GM18868 (cell line): ENCODE data around the gene ASXL1.
"Not testable (repeated sequence)": the region's sequence is repeated elsewhere in the genome, so short reads cannot be mapped to it uniquely, and the experiment has no call there.

Experiments
- ATAC-seq: cut with Tn5 transposase; IDR thresholded peaks from one replicate; pipeline ENCODE4 v1.9.1; 2021; ENCODE audit warnings: mild to moderate bottlenecking, moderate library complexity; ENCODE audit not compliant: unreplicated experiment

ASXL1 gene

DNA sequence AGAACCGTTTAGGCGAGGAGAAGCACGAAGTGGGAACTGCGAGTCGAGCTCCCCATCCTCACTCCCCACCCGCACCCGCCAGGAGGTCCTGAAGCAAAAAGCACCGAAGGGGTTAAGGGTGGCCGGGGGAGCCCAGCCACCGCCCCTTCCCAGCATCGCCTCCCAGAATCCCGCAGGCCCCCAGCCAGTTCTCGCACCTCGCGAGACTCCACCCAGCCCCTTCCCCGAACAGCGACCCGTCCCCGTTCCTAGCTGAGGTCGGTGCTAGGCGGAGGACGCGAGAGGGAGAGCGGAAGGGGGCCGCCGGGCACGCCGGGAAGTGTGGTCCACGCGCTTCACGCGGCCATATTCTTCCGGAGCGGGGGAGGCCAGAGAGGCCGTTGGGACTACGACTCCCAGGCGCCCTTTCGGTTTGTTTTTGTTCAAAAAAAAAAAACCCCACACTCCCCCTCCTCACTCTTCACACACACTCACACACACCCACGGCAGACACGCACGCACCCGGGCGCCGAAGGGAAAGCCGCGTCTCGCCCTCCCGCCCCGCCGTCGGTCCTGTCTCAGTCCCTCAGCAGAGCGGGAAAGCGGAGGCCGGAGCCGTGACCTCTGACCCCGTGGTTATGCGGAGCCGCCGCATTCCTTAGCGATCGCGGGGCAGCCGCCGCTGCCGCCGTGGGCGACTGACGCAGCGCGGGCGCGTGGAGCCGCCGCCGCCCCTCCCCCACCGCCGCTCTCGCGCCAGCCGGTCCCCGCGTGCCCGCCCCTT is at the start of gene ASXL1:
ASXL1 (plus strand) TSS at position 463 of the 763 bp plus-strand sequence. CDS start 445 bp downstream, outside the sequence.
- peak; percentile 72 for ATAC-seq

- ATAC-seq: no peak
Measured at GRCh38 chr20:32312718-32313424, 45.3 kb upstream of the ASXL1 start.

GRCh38 chr20:32314768-32315167 is 43.4 kb upstream of the ASXL1 start:
- ATAC-seq: no peak

DNA sequence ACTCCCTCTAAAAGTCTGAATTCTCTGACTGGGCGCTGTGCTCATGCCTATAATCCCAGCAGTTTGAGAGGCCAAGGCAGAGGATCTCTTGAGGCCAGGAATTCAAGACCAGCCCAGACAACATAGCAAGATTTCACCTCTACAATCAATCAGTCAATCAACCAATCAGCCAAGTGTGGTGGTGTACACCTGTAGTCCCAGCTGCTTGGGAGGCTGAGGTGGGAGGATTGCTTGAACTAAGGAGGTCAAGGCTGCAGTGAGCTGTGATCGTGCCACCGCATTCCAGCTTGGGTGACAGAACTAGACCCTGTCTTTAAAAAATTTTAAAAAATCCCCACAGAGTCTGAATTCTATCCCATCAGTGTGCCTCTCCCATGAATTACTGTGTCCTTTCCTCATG is 42.7 kb upstream of the ASXL1 start:
- ATAC-seq: no peak

DNA sequence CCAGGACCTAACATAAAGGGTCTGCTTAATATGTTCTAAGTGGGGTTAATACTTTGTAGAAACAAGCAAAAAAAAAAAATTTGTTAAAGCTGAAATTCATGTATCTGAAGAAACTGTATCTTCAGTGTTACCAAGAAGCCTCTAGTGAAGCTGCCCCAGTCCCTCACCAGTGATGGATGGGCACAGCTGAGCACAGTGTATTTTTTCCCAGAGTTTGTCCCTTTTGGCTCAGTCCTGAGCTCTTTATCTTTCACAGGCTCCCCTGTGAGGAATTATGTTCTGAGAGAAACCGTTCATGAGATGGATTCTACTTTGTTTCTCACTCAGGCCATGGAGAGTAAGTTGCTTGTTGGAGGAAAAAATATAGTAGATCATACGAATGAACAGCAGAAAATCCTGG is 42.2 kb upstream of the ASXL1 start:
- ATAC-seq: no peak

DNA sequence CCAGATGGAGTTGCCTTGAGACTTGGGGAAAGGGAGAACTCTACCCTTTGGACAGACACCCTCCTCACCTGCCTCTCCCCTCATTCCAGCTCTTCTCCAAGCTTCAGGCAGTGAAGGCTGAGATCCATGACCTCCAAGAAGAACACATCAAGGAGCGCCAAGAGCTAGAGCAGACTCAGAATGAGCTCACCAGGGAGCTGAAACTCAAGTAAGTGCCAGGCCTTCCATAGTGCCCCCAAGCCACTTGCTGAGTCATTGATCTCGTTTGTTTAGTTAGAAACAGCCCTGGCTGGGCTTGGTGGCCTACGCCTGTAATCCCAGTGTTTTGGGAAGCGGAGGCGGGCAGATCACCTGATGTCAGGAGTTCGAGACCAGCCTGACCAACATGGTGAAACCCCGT is 41.5 kb upstream of the ASXL1 start:
- no peak for ATAC-seq

- ATAC-seq: no peak
Measured at GRCh38 chr20:32319100-32319499, 39.0 kb upstream of the ASXL1 start.

DNA sequence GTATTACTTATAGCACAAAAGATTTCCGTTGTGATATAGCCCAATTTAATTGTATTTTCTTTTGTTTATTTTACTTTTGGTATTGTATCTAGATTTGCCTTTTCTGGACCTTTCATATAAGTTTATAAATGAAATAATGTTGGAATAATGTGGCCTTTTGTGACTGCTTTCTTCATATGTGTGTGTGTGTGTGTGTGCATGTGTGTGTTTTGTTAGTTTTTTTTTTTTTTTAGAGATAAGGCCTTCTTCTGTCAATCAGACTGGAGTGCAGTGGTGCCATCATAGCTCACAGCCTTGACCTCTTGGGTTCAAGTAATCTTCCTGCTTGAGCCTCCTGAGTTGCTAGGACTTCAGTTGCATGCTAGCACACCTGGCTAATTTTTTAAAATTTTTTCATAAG is 37.8 kb upstream of the ASXL1 start:
- no peak for ATAC-seq

DNA sequence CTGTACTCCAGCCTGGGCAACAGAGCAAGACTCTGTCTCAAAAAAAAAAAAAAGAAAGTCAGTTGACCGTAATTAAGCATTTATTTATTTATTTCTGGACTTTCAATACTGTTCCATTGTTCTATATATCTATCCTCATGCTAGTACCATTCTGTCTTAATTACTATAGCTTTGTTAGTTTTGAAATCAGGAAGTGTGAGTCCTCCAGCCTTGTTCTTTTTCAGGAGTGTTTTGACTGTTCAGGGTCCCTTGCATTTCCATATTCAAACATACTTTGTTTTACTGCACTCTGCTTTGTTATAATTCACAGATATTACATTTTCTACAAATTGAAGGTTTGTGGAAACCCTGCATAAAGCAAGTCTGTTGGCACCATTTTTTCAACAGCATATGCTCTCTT is 36.7 kb upstream of the ASXL1 start:
- no peak for ATAC-seq

GRCh38 chr20:32322260-32322659 is 35.9 kb upstream of the ASXL1 start:
- not testable (repeated sequence) for ATAC-seq

DNA sequence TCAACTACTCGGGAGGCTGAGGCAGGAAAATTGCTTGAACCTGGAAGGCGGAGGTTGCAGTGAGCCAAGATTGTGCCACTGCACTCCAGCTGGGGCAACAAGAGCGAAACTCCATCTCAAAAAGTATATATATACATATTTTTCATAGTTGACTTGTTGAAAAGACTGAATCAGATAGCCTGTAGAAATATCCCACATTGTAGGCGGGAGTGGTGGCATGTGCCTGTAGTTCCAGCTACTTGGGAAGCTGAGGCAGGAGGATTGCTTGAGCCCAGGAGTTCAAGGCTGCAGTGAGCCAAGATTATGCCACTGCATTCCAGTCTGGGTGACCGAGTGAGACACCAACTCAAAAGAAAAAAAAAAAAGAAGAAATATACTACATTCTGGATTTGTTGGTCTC is 34.4 kb upstream of the ASXL1 start:
- ATAC-seq: not testable (repeated sequence)

DNA sequence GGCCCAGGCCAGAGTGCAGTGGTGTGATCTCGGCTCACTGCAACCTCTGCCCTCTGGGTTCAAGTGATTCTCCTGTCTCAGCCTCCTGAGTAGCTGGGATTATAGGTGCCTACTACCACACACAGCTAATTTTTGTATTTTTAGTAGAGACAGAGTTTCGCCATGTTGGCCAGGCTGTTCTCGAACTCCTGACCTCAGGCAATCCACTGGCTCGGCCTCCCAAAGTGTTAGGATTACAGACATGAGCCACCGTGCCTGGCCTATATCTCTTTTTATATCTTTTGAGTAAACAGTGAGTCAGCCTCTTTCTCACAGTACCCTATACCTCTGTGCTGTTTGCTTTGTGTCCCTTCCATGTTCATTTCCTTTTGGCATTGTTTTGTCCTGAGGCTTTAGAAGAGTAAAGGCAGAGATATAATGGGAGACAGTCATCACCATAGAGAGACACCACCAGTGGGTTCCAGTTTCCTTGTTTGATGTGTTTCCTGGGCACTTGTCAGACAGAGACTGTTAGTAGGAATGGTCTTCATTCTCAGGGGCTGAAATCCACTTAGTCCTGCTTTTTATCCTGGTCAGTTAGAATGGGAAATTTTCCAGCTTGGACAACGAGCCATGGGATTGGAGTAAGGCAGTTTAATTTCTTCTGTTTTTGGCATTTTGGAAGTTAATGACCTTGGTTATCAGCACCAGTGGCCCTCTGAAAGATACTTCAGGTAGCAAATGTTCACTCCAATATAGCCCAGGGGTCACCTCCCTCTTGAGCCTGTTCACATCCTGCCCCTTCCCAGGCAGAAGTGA is 32.2 kb upstream of the ASXL1 start:
- no peak for ATAC-seq

DNA sequence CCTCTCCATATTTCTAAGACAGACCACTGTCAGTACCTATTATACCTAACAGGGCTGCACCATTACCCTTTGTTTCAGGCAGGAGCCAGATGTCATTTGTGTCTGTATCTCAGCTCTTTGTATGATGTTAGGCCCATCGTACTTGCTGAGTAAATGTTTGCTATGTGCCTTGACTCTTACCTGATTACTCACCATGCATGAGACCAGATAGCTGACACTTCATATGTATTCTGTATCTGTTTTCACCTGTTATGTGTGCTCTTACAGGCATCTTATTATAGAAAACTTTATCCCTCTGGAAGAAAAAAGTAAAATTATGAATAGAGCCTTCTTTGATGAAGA is 31.7 kb upstream of the ASXL1 start:
- no peak for ATAC-seq

- ATAC-seq: no peak
Measured at GRCh38 chr20:32327087-32327681, 30.9 kb upstream of the ASXL1 start.

DNA sequence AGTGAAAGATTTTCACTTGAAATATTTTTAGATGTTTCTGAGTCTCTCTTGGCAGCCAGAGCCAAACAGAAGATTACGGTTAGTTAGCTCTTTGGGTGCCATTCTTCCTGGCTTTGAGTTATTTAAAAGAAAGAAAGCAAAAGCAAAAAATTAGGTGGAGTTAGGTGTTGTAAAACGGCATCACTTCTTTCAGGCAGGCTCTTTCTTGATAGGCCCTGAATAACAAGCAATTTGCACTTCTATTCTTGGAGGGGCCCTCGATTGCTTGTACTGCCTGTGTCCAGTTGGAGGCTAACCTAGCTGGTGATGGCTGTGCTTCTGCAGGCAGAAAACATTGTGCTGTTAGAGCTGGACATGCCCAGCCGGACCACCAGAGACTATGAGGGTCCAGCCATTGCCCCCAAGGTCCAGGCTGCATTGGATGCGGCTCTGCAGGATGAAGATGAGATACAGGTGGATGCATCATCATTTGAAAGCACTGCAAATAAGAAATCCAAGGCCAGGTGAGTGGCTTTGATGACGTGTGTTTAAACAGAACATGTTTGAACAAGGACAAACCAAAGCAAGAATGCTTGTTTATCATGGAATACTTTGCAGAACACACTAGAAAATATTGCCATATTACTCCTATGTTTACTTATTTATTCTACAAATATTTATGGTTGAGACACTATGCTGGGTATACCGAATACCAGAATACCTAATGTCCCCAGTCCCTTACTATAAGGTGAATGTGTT is 28.1 kb upstream of the ASXL1 start:
- no peak for ATAC-seq

GRCh38 chr20:32330555-32330897 is 27.6 kb upstream of the ASXL1 start:
- no peak for ATAC-seq

GRCh38 chr20:32332614-32333013 is 25.5 kb upstream of the ASXL1 start:
- ATAC-seq: no peak

DNA sequence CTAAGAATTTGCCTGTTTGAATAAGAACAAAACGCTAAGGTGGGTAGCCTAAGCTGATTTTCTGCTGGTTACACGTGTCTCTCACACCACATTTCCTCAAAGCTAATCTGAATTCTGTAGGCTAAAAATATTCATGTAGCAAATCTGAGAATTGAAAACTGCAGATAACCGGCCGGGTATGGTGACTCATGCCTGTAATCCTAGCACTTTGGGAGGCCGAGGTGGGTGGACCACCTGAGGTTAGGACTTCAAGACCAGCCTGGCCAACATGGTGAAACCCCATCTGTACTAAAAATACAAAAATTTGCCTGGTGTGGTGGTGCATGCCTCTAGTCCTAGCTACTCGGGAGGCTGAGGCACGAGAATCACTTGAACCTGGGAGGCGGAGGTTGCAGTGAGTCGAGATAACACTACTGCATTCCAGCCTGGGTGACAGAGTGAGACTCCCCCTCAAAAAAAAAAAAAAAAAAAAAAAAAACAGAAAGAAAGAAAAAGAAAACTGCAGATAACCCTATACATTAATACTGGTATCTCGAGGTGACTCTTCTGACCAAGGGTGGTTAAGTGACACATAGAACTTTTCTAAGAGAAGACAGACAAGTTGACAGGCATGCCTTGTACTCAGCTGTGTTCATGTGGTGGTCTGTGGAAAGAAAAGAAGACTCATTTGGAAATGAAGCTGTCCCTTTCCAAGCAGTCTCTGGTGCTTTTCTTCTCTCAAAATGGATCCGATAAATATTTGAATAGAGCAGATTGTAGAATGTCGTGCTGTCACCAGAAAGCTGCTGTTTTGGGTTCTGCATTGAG is 24.7 kb upstream of the ASXL1 start:
- ATAC-seq: peak; percentile 61

DNA sequence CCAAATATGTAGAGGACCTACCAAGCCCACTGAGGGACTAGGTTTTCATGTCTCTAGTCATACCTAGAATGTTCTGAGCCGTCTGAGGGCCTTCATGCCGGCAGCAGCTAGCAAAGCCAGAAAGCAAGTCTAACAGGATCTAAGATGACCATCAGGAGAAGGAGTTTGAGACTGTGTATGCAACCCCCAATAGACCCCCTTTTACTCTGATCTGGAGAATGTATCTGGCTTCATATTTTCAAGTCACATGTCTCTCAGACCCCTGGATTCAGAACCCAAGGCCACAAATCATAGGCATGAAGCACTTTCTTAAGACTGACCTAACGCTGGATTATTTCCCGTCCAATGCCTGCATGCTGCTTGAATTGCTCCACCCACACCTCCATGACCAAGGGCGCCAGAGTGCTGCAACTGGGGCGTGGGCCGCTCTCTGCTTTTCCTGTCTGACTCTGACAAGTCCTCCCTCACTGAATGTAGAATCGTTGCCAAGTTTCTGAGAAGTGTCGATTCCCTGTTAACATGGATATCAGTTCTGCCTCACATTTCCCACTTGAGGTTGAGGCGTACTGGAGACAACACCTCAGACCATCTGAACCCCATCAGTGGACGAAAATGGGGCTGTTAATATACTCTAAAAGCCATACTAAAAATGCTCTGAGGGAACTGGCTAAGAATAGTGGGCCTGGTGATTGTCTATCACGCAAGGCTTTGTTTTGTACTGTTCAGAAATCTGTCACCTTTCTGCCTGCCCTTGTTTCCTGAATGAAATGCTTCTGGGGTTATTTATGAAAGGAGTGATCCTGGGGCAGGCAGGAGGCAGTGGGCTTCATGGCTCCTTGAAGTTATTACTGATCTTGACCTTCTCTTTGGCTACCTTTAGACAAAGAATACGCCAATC is 23.9 kb upstream of the ASXL1 start:
- ATAC-seq: peak; percentile 16
